ENCODE measurements around the gene GALNT13. TPM values are rescaled to one million over a fixed set of nuclear protein-coding genes. Genes with fewer than 3 reads are reported as not detected.

GALNT13 gene
- total and polyA plus RNA-seq, 4 donors: not detected

- TF ChIP-seq JUND (IDR thresholded peaks at IDR 0.05) (no peak), ATF3 (IDR thresholded peaks at IDR 0.05) (no peak), NR2F2 (IDR thresholded peaks at IDR 0.05) (no peak), EGR1 (IDR thresholded peaks at IDR 0.05; ENCODE audit: low read depth in 2 of 2) (no peak), FOXA1 (IDR thresholded peaks at IDR 0.05) (no peak), MAX (IDR thresholded peaks at IDR 0.05) (no peak), TAF1 (conservative IDR thresholded peaks at IDR 0.05) (no peak)
These were observed 609.6 kb downstream of the GALNT13 start (continued) for GRCh38 chr2:154481336-154481735.

- peaks cover 0 to 14% (median 9%) of the 10 kb centered on the region in 4 donors for H3K4me1 ChIP-seq (ENCODE audit: control insufficient read depth in 4 of 4, insufficient read depth in 4 of 4, low read length in 3 of 4)
- no peak for TF ChIP-seq YY1 (IDR thresholded peaks at IDR 0.05)
- no peak for TF ChIP-seq FOXA1 (IDR thresholded peaks at IDR 0.05)
- TF ChIP-seq SP1 (IDR thresholded peaks at IDR 0.05): peak; percentile 46
- no peak for TF ChIP-seq RAD21 (IDR thresholded peaks at IDR 0.05)
- peak; percentile 38 for TF ChIP-seq HNF4G (IDR thresholded peaks at IDR 0.05)
- peak; percentile 84 to 87 for TF ChIP-seq HNF4A (conservative IDR thresholded peaks at IDR 0.05)
- TF ChIP-seq JUND (IDR thresholded peaks at IDR 0.05): peak; percentile 38 to 70
- TF ChIP-seq ATF3 (IDR thresholded peaks at IDR 0.05): no peak
- no peak for TF ChIP-seq NR2F2 (IDR thresholded peaks at IDR 0.05)
- peak; percentile 34 to 39 for TF ChIP-seq RXRA (IDR thresholded peaks at IDR 0.05)
- no peak overlapping the region for H3K27ac ChIP-seq (ENCODE audit: low read depth in 1 of 2, low read length in 2 of 2)
These were observed 612.8 kb downstream of the GALNT13 start for GRCh38 chr2:154484338-154485099.

GRCh38 chr2:154488801-154489200 lies 617.1 kb downstream of the GALNT13 start:
- WGBS: 77% methylated on average over 4 of the region's 4 CpGs
- H3K9ac ChIP-seq (ENCODE audit: low read depth in 1 of 2, low read length in 2 of 2): no peak overlapping the region
- H3K4me3 ChIP-seq (ENCODE audit: low read depth in 1 of 3, low read length in 3 of 3): no peak overlapping the region
- H3K9me3 ChIP-seq (ENCODE audit: control insufficient read depth in 4 of 4, low read length in 3 of 4): no peaks in the 10 kb centered on the region
- DNase-seq (ENCODE audit: low spot score): no peak
- H3K4me1 ChIP-seq (ENCODE audit: control insufficient read depth in 4 of 4, insufficient read depth in 4 of 4, low read length in 3 of 4): peaks cover 0 to 14% (median 8%) of the 10 kb centered on the region in 4 donors
- H3K36me3 ChIP-seq (ENCODE audit: control insufficient read depth in 4 of 4, insufficient read depth in 3 of 4, low read depth in 1 of 4, low read length in 3 of 4): no peaks in the 10 kb centered on the region
- TF ChIP-seq ZBTB33 (IDR thresholded peaks at IDR 0.05) (no peak), TAF1 (conservative IDR thresholded peaks at IDR 0.05) (no peak), RAD21 (IDR thresholded peaks at IDR 0.05) (no peak), JUND (IDR thresholded peaks at IDR 0.05) (no peak), MAX (IDR thresholded peaks at IDR 0.05) (no peak), NR2F2 (IDR thresholded peaks at IDR 0.05) (no peak), EGR1 (IDR thresholded peaks at IDR 0.05; ENCODE audit: low read depth in 2 of 2) (no peak), RXRA (IDR thresholded peaks at IDR 0.05) (no peak), ATF3 (IDR thresholded peaks at IDR 0.05) (no peak), FOXA2 (IDR thresholded peaks at IDR 0.05) (no peak), HNF4G (IDR thresholded peaks at IDR 0.05) (no peak), YY1 (IDR thresholded peaks at IDR 0.05) (no peak), REST (IDR thresholded peaks at IDR 0.05) (no peak), FOXA1 (IDR thresholded peaks at IDR 0.05) (no peak), GABPA (IDR thresholded peaks at IDR 0.05 in 1 of 2, conservative IDR thresholded peaks at IDR 0.05 in 1 of 2) (no peak), CTCF (IDR thresholded peaks at IDR 0.05; ENCODE audit: low read depth, low read length, missing input control) (no peak), HNF4A (conservative IDR thresholded peaks at IDR 0.05) (no peak), SP1 (IDR thresholded peaks at IDR 0.05) (no peak)
- H3K27ac ChIP-seq (ENCODE audit: low read depth in 1 of 2, low read length in 2 of 2): no peak overlapping the region
- H3K27me3 ChIP-seq (ENCODE audit: control insufficient read depth in 4 of 4, insufficient read depth in 4 of 4, low read length in 3 of 4): no peaks in the 10 kb centered on the region

More at GRCh38 chr2:154484338-154485099, 612.8 kb downstream of the GALNT13 start:
- Histone ChIP-seq H3K9ac (ENCODE audit: low read depth in 1 of 2, low read length in 2 of 2) (no peak overlapping the region), H3K27me3 (ENCODE audit: control insufficient read depth in 4 of 4, insufficient read depth in 4 of 4, low read length in 3 of 4) (no peaks in the 10 kb centered on the region), H3K36me3 (ENCODE audit: control insufficient read depth in 4 of 4, insufficient read depth in 3 of 4, low read depth in 1 of 4, low read length in 3 of 4) (no peaks in the 10 kb centered on the region), H3K4me3 (ENCODE audit: low read depth in 1 of 3, low read length in 3 of 3) (no peak overlapping the region), H3K9me3 (ENCODE audit: control insufficient read depth in 4 of 4, low read length in 3 of 4) (no peaks in the 10 kb centered on the region)
- no peak for DNase-seq (ENCODE audit: low spot score)
- 36% methylated on average over 4 of the region's 4 CpGs for WGBS

Data from liver (tissue), 9 donors.